Chondrocyte (in vitro differentiated cells): ENCODE results near the gene STAT6. TPM values are rescaled to one million over a fixed set of nuclear protein-coding genes. Genes with fewer than 3 reads are reported as not detected.
A peak's percentile ranks its signal among the peaks of the same experiment; 100 is the strongest.
"Not testable (repeated sequence)": the region's sequence is repeated elsewhere in the genome, so short reads cannot be mapped to it uniquely, and the experiment has no call there.

Experiments used
- DNase-seq: peaks from one replicate; pipeline ENCODE4 v3.0.0; 2021; ENCODE audit warnings: mixed read lengths, low spot score
- H3K27ac Mint-ChIP-seq: one replicate; pipeline ENCODE4 v1.8.0; 2021; ENCODE audit warnings: mild to moderate bottlenecking, moderate library complexity, mixed read lengths; ENCODE audit not compliant: unreplicated experiment
- H3K27me3 Mint-ChIP-seq: 2 replicates; pipeline ENCODE4 v1.8.0; 2021; ENCODE audit warnings: low read depth, mixed read lengths
- H3K36me3 Mint-ChIP-seq: 2 replicates; pipeline ENCODE4 v1.8.0; 2021; ENCODE audit warnings: low read depth, mixed read lengths
- H3K4me1 Mint-ChIP-seq: 2 replicates; pipeline ENCODE4 v1.8.0; 2021; ENCODE audit warnings: low read depth, mild to moderate bottlenecking, mixed read lengths
- H3K4me3 Mint-ChIP-seq: one replicate; pipeline ENCODE4 v1.8.0; 2021; ENCODE audit warnings: mild to moderate bottlenecking, moderate library complexity, mixed read lengths; ENCODE audit not compliant: unreplicated experiment
- H3K9me3 Mint-ChIP-seq: 2 replicates; pipeline ENCODE4 v1.8.0; 2021; ENCODE audit warnings: low read depth, mixed read lengths
- CTCF ChIP-seq: fragments of 200-600 bp; sonication (generic); IDR thresholded peaks from 2 replicates; pipeline ENCODE4 v1.5.0; 2021; ENCODE audit warnings: antibody characterized with exemption, mild to moderate bottlenecking, moderate library complexity
- total RNA-seq: library from RNA; stranded (reverse); gene quantifications from 3 replicates; pipeline ENCODE4 v1.2.1, GENCODE V29; 2021

Gene STAT6
- total RNA-seq, 1 donor from 2014 or later = 89.4 TPM

GRCh38 chr12:57123813-57124212 is 12.7 kb upstream of the STAT6 start:
- no peaks in the 10 kb centered on the region for H3K9me3 Mint-ChIP-seq
- no peak for DNase-seq
- no peak for TF ChIP-seq CTCF
- peaks cover 26% of the 10 kb centered on the region for H3K4me1 Mint-ChIP-seq
- no peak overlapping the region for H3K4me3 Mint-ChIP-seq
- H3K27me3 Mint-ChIP-seq = no peaks in the 10 kb centered on the region
- no peak overlapping the region for H3K27ac Mint-ChIP-seq
- no peaks in the 10 kb centered on the region for H3K36me3 Mint-ChIP-seq

DNA sequence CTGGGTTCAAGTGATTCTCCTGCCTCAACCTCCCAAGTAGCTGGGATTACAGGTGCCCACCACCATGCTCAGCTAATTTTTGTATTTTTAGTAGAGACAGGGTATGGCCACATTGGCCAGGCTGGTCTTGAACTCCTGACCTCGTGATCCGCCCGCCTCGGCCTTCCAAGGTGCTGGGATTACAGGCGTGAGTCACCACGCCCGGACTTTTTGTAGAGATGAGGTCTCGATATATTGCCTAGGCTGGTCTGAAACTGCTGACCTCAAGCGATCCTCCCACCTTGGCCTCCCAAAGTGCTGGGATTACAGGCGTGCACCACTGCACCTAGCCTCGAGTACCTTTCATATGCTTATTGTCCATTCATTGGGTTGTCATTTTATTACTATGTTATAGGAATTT is 9.6 kb upstream of the STAT6 start:
- H3K27ac Mint-ChIP-seq, H3K27me3 Mint-ChIP-seq, DNase-seq, H3K9me3 Mint-ChIP-seq, H3K4me3 Mint-ChIP-seq, H3K36me3 Mint-ChIP-seq: not testable (repeated sequence)
- peaks cover 19% of the 10 kb centered on the region for H3K4me1 Mint-ChIP-seq

DNA sequence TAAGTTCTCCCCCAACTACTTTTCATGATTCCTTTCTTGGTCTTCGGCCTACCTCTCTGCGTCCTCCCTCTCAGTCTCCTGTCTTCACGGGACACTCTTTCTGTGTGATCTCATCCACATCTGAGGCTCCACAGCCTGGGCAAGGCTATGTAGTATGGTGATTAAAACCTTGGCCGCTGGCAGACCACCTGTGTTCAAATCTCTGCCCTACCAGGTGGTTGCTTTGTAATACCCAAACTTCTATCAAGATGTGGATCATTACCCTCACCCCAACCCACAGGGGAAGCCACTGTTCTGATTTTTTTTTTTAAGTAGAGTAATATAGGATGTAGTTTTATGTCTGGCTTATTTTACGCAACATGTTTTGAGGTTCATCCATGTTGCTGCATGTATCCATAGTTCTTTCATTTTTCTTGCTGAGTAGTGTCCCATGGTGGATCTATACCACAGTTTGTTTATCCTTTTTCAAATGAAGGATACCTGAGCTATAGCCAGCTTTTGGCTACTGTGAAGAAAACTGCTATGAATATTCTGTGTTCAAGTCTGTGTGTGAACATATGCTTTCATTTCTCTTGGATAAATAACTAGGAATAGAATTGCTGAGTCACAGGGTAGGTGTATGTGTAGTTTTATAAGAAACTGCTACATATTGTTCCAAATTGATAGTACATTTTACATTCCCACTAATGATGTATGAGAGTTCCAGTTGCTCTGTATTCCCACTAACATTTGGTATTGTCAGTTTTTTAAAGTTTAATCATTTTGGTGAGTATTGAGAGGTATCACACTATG is 8.3 kb upstream of the STAT6 start:
- DNase-seq = no peak

GRCh38 chr12:57118711-57119271 is 7.6 kb upstream of the STAT6 start:
- no peak for DNase-seq

More for the DNA sequence above, 8.3 kb upstream of the STAT6 start:
- no peak for TF ChIP-seq CTCF
- H3K27me3 Mint-ChIP-seq = no peaks in the 10 kb centered on the region
- peaks cover 19% of the 10 kb centered on the region for H3K4me1 Mint-ChIP-seq
- H3K9me3 Mint-ChIP-seq = no peaks in the 10 kb centered on the region
- H3K27ac Mint-ChIP-seq = peak overlapping the region; percentile 46
- no peaks in the 10 kb centered on the region for H3K36me3 Mint-ChIP-seq
- no peak overlapping the region for H3K4me3 Mint-ChIP-seq

DNA sequence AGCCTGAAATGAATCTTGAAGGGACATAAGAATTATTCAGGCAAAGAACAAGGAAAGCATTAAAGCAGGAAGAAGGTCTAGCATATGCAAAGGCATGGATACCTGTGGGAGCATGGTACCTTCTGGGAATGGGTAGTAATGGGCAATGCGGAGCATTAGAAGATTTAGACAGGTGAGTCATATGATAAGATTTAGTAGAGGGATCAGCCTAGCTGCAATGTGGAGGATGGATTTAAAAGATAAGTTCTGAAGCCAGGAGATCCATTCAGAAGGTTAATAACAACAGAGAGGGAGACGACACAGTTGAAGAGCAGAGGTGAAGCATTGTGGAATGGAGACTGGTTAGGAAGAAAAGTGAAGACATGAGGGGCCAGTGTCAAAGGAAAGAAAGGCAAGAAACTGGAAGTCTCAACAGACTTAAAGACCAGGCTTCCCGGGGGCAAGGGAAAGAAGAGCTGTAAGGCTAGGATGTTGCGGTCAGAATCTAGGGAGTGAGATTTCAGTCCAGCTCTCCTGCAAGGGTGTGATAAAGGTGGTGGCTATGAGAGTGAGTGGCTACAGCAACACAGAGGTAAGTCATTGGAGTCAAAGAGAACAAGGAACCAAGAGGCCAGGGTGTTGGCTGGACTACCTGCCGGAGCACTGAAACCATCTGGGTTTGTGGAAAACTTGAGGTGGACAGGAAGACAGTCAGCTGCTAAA is 5.6 kb upstream of the STAT6 start:
- no peaks in the 10 kb centered on the region for H3K9me3 Mint-ChIP-seq
- H3K4me3 Mint-ChIP-seq = no peak overlapping the region
- H3K27ac Mint-ChIP-seq = no peak overlapping the region
- H3K36me3 Mint-ChIP-seq = no peaks in the 10 kb centered on the region
- no peak for DNase-seq
- no peaks in the 10 kb centered on the region for H3K27me3 Mint-ChIP-seq
- peaks cover 26% of the 10 kb centered on the region for H3K4me1 Mint-ChIP-seq
- TF ChIP-seq CTCF = no peak

More at GRCh38 chr12:57118711-57119271, 7.6 kb upstream of the STAT6 start:
- H3K27ac Mint-ChIP-seq = peak overlapping the region; percentile 46
- H3K4me1 Mint-ChIP-seq = peaks cover 15% of the 10 kb centered on the region
- no peak overlapping the region for H3K4me3 Mint-ChIP-seq
- no peaks in the 10 kb centered on the region for H3K9me3 Mint-ChIP-seq
- no peak for TF ChIP-seq CTCF
- no peaks in the 10 kb centered on the region for H3K36me3 Mint-ChIP-seq
- no peaks in the 10 kb centered on the region for H3K27me3 Mint-ChIP-seq
